ENCODE data around the gene UNC119.

Gene UNC119

DNA sequence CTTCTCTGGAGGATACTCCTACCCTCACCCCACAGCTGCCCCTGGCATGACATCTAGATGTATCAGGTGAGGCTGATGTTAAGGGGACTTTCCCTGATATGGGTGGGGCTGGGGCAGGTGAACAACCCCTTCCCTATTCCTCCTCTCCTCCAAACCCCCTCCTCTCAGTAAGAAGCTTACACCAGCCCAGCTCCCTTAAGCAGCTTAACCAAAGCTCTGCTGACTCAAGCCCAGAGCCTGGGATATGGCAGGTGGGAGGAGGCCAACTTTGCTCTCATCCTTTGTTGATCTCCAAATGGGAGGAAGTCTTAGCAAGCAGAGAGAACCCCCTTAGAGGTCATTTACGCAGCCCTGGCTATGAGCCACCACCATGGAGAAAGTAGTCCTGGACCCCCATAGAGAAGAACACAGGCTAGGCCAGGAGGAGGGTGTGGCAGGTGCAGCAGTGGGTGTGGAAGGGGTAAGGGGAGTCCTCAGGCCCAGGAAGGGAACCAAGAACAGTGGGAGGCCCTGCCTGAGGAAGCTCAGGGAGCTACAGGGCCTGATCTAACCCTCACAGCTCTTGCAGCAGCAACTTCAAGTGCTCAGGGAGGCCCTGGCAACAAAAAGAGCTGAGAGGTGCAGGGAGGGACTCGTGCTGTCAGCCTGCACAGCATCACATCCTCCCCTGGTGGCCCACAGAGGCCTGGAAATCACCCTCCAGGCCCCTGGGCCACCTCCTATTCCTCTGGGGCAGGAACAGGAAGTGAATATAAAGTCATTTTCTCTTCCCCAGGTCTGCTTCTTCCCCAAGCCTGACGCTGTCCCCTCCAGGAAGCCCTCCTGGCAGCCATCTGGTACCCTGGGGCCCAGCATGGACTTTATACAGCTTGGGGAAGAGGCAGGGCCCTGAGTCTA lies 2.9 kb downstream of the UNC119 start:
- Histone ChIP-seq H3K4me1 (ENCODE audit: low read length) (peaks cover 62% of the 10 kb centered on the region), H3K9ac (ENCODE audit: low read length) (peak overlapping the region; percentile 91), H3K27me3 (ENCODE audit: low read depth, low read length) (no peaks in the 10 kb centered on the region), H3K79me2 (ENCODE audit: low read length) (peaks cover 55% of the 10 kb centered on the region), H3K4me3 (ENCODE audit: low read length) (peak overlapping the region; percentile 96), H3K27ac (ENCODE audit: low read length) (peak overlapping the region; percentile 98), H3K9me3 (ENCODE audit: insufficient read depth, low read length) (no peaks in the 10 kb centered on the region), H3K36me3 (replicated peaks; ENCODE audit: low read depth, low read length) (peaks cover 58% of the 10 kb centered on the region), H4K20me1 (ENCODE audit: insufficient read depth, low read length) (no peaks in the 10 kb centered on the region), H3K4me2 (ENCODE audit: low read length) (peak overlapping the region; percentile 87), H2AFZ (ENCODE audit: low read depth, low read length) (no peak overlapping the region)
- TF ChIP-seq, protein P1, sequence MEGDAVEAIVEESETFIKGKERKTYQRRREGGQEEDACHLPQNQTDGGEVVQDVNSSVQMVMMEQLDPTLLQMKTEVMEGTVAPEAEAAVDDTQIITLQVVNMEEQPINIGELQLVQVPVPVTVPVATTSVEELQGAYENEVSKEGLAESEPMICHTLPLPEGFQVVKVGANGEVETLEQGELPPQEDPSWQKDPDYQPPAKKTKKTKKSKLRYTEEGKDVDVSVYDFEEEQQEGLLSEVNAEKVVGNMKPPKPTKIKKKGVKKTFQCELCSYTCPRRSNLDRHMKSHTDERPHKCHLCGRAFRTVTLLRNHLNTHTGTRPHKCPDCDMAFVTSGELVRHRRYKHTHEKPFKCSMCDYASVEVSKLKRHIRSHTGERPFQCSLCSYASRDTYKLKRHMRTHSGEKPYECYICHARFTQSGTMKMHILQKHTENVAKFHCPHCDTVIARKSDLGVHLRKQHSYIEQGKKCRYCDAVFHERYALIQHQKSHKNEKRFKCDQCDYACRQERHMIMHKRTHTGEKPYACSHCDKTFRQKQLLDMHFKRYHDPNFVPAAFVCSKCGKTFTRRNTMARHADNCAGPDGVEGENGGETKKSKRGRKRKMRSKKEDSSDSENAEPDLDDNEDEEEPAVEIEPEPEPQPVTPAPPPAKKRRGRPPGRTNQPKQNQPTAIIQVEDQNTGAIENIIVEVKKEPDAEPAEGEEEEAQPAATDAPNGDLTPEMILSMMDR (IDR thresholded peaks at IDR 0.05; ENCODE audit: low read depth, low read length): no peak
- TF ChIP-seq EZH2phosphoT487 (IDR thresholded peaks at IDR 0.05; ENCODE audit: low read depth): no peak

GRCh38 chr17:28548417-28549130 lies 3.9 kb downstream of the UNC119 start:
- no peaks in the 10 kb centered on the region for H3K27me3 ChIP-seq (ENCODE audit: low read depth, low read length)
- no peaks in the 10 kb centered on the region for H4K20me1 ChIP-seq (ENCODE audit: insufficient read depth, low read length)
- H3K4me2 ChIP-seq (ENCODE audit: low read length): peak overlapping the region; percentile 87
- peak overlapping the region; percentile 98 for H3K27ac ChIP-seq (ENCODE audit: low read length)
- peaks cover 55% of the 10 kb centered on the region for H3K79me2 ChIP-seq (ENCODE audit: low read length)
- H3K36me3 ChIP-seq (replicated peaks; ENCODE audit: low read depth, low read length): peaks cover 51% of the 10 kb centered on the region
- peak overlapping the region; percentile 96 for H3K4me3 ChIP-seq (ENCODE audit: low read length)
- H2AFZ ChIP-seq (ENCODE audit: low read depth, low read length): no peak overlapping the region
- no peaks in the 10 kb centered on the region for H3K9me3 ChIP-seq (ENCODE audit: insufficient read depth, low read length)
- H3K4me1 ChIP-seq (ENCODE audit: low read length): peaks cover 64% of the 10 kb centered on the region
- peak overlapping the region; percentile 91 for H3K9ac ChIP-seq (ENCODE audit: low read length)
- no peak for TF ChIP-seq EZH2phosphoT487 (IDR thresholded peaks at IDR 0.05; ENCODE audit: low read depth)
- TF ChIP-seq, protein P1 (IDR thresholded peaks at IDR 0.05; ENCODE audit: low read depth, low read length): peak; percentile 19; the same call in 1 of the 2 replicates

- no peak for TF ChIP-seq EZH2phosphoT487 (IDR thresholded peaks at IDR 0.05; ENCODE audit: low read depth)
- TF ChIP-seq, protein P1 (IDR thresholded peaks at IDR 0.05; ENCODE audit: low read depth, low read length): peak; percentile 94
- no peaks in the 10 kb centered on the region for H4K20me1 ChIP-seq (ENCODE audit: insufficient read depth, low read length)
- H3K27ac ChIP-seq (ENCODE audit: low read length): peak overlapping the region; percentile 98
- no peaks in the 10 kb centered on the region for H3K9me3 ChIP-seq (ENCODE audit: insufficient read depth, low read length)
- H3K36me3 ChIP-seq (replicated peaks; ENCODE audit: low read depth, low read length): peaks cover 48% of the 10 kb centered on the region
- peaks cover 55% of the 10 kb centered on the region for H3K79me2 ChIP-seq (ENCODE audit: low read length)
- no peak overlapping the region for H2AFZ ChIP-seq (ENCODE audit: low read depth, low read length)
- peak overlapping the region; percentile 91 for H3K9ac ChIP-seq (ENCODE audit: low read length)
- no peaks in the 10 kb centered on the region for H3K27me3 ChIP-seq (ENCODE audit: low read depth, low read length)
- H3K4me1 ChIP-seq (ENCODE audit: low read length): peaks cover 60% of the 10 kb centered on the region
- peak overlapping the region; percentile 87 for H3K4me2 ChIP-seq (ENCODE audit: low read length)
- peak overlapping the region; percentile 96 for H3K4me3 ChIP-seq (ENCODE audit: low read length)
Observed at GRCh38 chr17:28547623-28548416, 4.6 kb downstream of the UNC119 start.

Measured in OCI-LY3 (cell line).